Lower lobe of right lung (tissue), 2 donors: ENCODE data around the gene HCRTR2. TPM values are rescaled to one million over a fixed set of nuclear protein-coding genes. Genes with fewer than 3 reads are reported as not detected.

ENCODE experiments used
- ATAC-seq, 2 donors: fragments of 200-7000 bp; cut with Tn5 transposase; one replicate each; pipeline ENCODE4 v1.9.1; 2020 to 2022; ENCODE audit warnings: mild to moderate bottlenecking in 2 of 2, moderate library complexity in 2 of 2
- DNase-seq: peaks from one replicate; pipeline ENCODE4 v3.0.0-alpha.2; 2020
- H3K27ac ChIP-seq: fragments of 200-600 bp; one replicate; pipeline ENCODE4 v1.8.0; 2022
- H3K27me3 ChIP-seq: fragments of 200-600 bp; one replicate; pipeline ENCODE4 v1.8.0; 2022; ENCODE audit warnings: low read depth
- H3K36me3 ChIP-seq: fragments of 200-600 bp; one replicate; pipeline ENCODE4 v1.8.0; 2022; ENCODE audit warnings: mild to moderate bottlenecking
- H3K4me1 ChIP-seq: fragments of 200-600 bp; one replicate; pipeline ENCODE4 v1.8.0; 2022
- H3K4me3 ChIP-seq: fragments of 200-600 bp; one replicate; pipeline ENCODE4 v1.8.0; 2022; ENCODE audit warnings: mild to moderate bottlenecking
- H3K9me3 ChIP-seq: fragments of 200-600 bp; one replicate; pipeline ENCODE4 v1.8.0; 2022
- CTCF ChIP-seq: fragments of 200-600 bp; IDR thresholded peaks from one replicate; pipeline ENCODE4 v1.8.0; 2022; ENCODE audit warnings: antibody characterized with exemption, mild to moderate bottlenecking
- intact Hi-C: fragments of 100-400 bp; cut with DNase I; formaldehyde crosslinking; loops from one replicate; pipeline ENCODE4 v1.11.0; 2022
- total RNA-seq: library from RNA; stranded (reverse); fragmentation: NEBNext Ultra II Directional; extraction: Animal tissue kit (Norgen Biotek cat#: 25700); gene quantifications from one replicate; pipeline ENCODE4 v1.2.1, GENCODE V29; 2021
- donor health status: DM: no; HTN: yes; CAD: no; lungs with severe emphysema.

HCRTR2 gene
- total RNA-seq, 1 donor from 2014 or later: not detected

- no peaks in the 10 kb centered on the region for H3K36me3 ChIP-seq
- no peaks in the 10 kb centered on the region for H3K4me1 ChIP-seq
- ATAC-seq: no peak
- no peaks in the 10 kb centered on the region for H3K27me3 ChIP-seq
- intact Hi-C loops: no loop called here
- no peaks in the 10 kb centered on the region for H3K9me3 ChIP-seq
- no peak for DNase-seq
- no peak for TF ChIP-seq CTCF
- no peak overlapping the region for H3K4me3 ChIP-seq
- H3K27ac ChIP-seq: no peak overlapping the region
These were observed 85.9 kb downstream of the HCRTR2 start for GRCh38 chr6:55260181-55260580.

GRCh38 chr6:55265409-55266114 lies 91.2 kb downstream of the HCRTR2 start:
- Histone ChIP-seq H3K27ac (no peak overlapping the region), H3K36me3 (no peaks in the 10 kb centered on the region), H3K4me3 (no peak overlapping the region), H3K27me3 (no peaks in the 10 kb centered on the region), H3K9me3 (no peaks in the 10 kb centered on the region), H3K4me1 (no peaks in the 10 kb centered on the region)
- no peak for ATAC-seq
- no peak for TF ChIP-seq CTCF
- intact Hi-C loops: no loop called here
- DNase-seq: no peak

GRCh38 chr6:55266896-55267295 lies 92.6 kb downstream of the HCRTR2 start:
- Histone ChIP-seq H3K9me3 (no peaks in the 10 kb centered on the region), H3K27ac (no peak overlapping the region), H3K4me3 (no peak overlapping the region), H3K4me1 (no peaks in the 10 kb centered on the region), H3K27me3 (no peaks in the 10 kb centered on the region), H3K36me3 (no peaks in the 10 kb centered on the region)
- DNase-seq (no peak), ATAC-seq (no peak)
- intact Hi-C loops: no loop called here
- TF ChIP-seq CTCF: no peak

- H3K4me1 ChIP-seq: no peaks in the 10 kb centered on the region
- H3K4me3 ChIP-seq: no peak overlapping the region
- H3K27ac ChIP-seq: no peak overlapping the region
- peak in 1 of 2 donors; percentile 77 for ATAC-seq
- no peak for DNase-seq
- H3K27me3 ChIP-seq: no peaks in the 10 kb centered on the region
- no peaks in the 10 kb centered on the region for H3K36me3 ChIP-seq
- no peaks in the 10 kb centered on the region for H3K9me3 ChIP-seq
- peak; percentile 52 for TF ChIP-seq CTCF
- intact Hi-C loops: no loop called here
These were observed 102.6 kb downstream of the HCRTR2 start for GRCh38 chr6:55276745-55277530.

- H3K9me3 ChIP-seq: no peaks in the 10 kb centered on the region
- no peak overlapping the region for H3K4me3 ChIP-seq
- H3K27me3 ChIP-seq: no peaks in the 10 kb centered on the region
- intact Hi-C loops: no loop called here
- H3K4me1 ChIP-seq: no peaks in the 10 kb centered on the region
- H3K36me3 ChIP-seq: no peaks in the 10 kb centered on the region
- no peak overlapping the region for H3K27ac ChIP-seq
- no peak for ATAC-seq
- DNase-seq: no peak
- TF ChIP-seq CTCF: no peak
These were observed 103.3 kb downstream of the HCRTR2 start for GRCh38 chr6:55277646-55278045.
